PC-3 (cell line): ENCODE results near the gene SYNJ2. TPM values are rescaled to one million over a fixed set of nuclear protein-coding genes. Genes with fewer than 3 reads are reported as not detected.

ENCODE experiments used
- ATAC-seq: fragments of 200-7000 bp; cut with Tn5 transposase; 2 replicates; pipeline ENCODE4 v1.9.1; 2020; ENCODE audit warnings: mild to moderate bottlenecking, moderate library complexity
- BruUV-seq: library from RNA; stranded (reverse); fragments of 400-500 nt; replicated peaks from 2 replicates; lab custom pipeline; 2021; lab: Mats Ljungman, UMichigan
- CTCF ChIA-PET: fragments of 300-600 bp; sonication (Branson Sonifier 250); formaldehyde crosslinking; loops from one replicate; lab custom pipeline; 2022; ENCODE audit warnings: antibody characterized with exemption; lab: Charles Lee
- POLR2A ChIA-PET: fragments of 300-600 bp; sonication (Branson Sonifier 250); formaldehyde crosslinking; loops from one replicate; lab custom pipeline; 2022; ENCODE audit warnings: antibody characterized with exemption; ENCODE audit not compliant: unreplicated experiment; lab: Charles Lee
- DNase-seq: peaks from one replicate; pipeline ENCODE4 v3.0.0-alpha.2; 2015
- H2AFZ ChIP-seq: fragments of 300-600 bp; sonication (generic); 2 replicates; pipeline ENCODE4 v1.6.0; 2016; ENCODE audit warnings: antibody characterized with exemption, low read length
- H3F3A ChIP-seq: fragments of 300-600 bp; sonication (generic); one replicate; pipeline ENCODE4 v1.6.0; 2017; ENCODE audit warnings: antibody characterized with exemption, low read length, control low read depth, mild to moderate bottlenecking; ENCODE audit not compliant: unreplicated experiment
- H3K27ac ChIP-seq: fragments of 300-600 bp; sonication (generic); 2 replicates; pipeline ENCODE4 v1.5.1; 2016; ENCODE audit warnings: mild to moderate bottlenecking, low read length
- H3K27me3 ChIP-seq: fragments of 300-600 bp; sonication (generic); 2 replicates; pipeline ENCODE4 v1.6.1; 2016; ENCODE audit warnings: low read length, mixed read lengths
- H3K36me3 ChIP-seq: fragments of 300-600 bp; sonication (generic); 2 replicates; pipeline ENCODE4 v1.6.1; 2016; ENCODE audit warnings: low read depth, mixed run types, low read length, mixed read lengths
- H3K4me1 ChIP-seq: fragments of 300-600 bp; sonication (generic); 2 replicates; pipeline ENCODE4 v1.5.1; 2016; ENCODE audit warnings: low read length; ENCODE audit not compliant: insufficient read depth
- H3K4me2 ChIP-seq: fragments of 300-600 bp; sonication (generic); 2 replicates; pipeline ENCODE4 v1.6.0; 2016; ENCODE audit warnings: low read length
- H3K4me3 ChIP-seq: fragments of 300-600 bp; sonication (generic); 2 replicates; pipeline ENCODE4 v1.5.1; 2016; ENCODE audit warnings: mild to moderate bottlenecking, low read length, mixed read lengths
- H3K79me2 ChIP-seq: fragments of 300-600 bp; sonication (generic); 2 replicates; pipeline ENCODE4 v1.6.1; 2017; ENCODE audit warnings: low read length, mixed read lengths
- H3K9ac ChIP-seq: fragments of 300-600 bp; sonication (generic); 2 replicates; pipeline ENCODE4 v1.6.0; 2016; ENCODE audit warnings: mild to moderate bottlenecking, low read length
- H3K9me2 ChIP-seq: fragments of 300-600 bp; sonication (generic); replicated peaks from 2 replicates; pipeline ENCODE4 v1.6.1; 2016; ENCODE audit warnings: mixed run types, low read length, mixed read lengths
- H3K9me3 ChIP-seq: fragments of 300-600 bp; sonication (generic); 2 replicates; pipeline ENCODE4 v1.6.1; 2016; ENCODE audit warnings: low read length, mixed read lengths
- H4K20me1 ChIP-seq: fragments of 300-600 bp; sonication (generic); 2 replicates; pipeline ENCODE4 v1.6.1; 2016; ENCODE audit warnings: low read length, mixed read lengths
- CTCF ChIP-seq: fragments of 300-600 bp; sonication (generic); conservative IDR thresholded peaks from 2 replicates; pipeline ENCODE4 v1.5.1; 2017; ENCODE audit warnings: antibody characterized with exemption, low read depth, mild to moderate bottlenecking, low read length
- EZH2 ChIP-seq: fragments of 300-600 bp; sonication (generic); IDR thresholded peaks from one replicate; pipeline ENCODE4 v1.6.1; 2017; ENCODE audit warnings: antibody characterized with exemption, mild to moderate bottlenecking, low read length; ENCODE audit not compliant: unreplicated experiment
- EZH2phosphoT487 ChIP-seq: fragments of 300-600 bp; sonication (generic); IDR thresholded peaks from 2 replicates; pipeline ENCODE4 v1.6.1; 2018; ENCODE audit warnings: mild to moderate bottlenecking, antibody characterized with exemption, low read length, borderline replicate concordance
- intact Hi-C: fragments of 100-400 bp; cut with micrococcal nuclease; formaldehyde crosslinking; loops from 2 replicates; pipeline ENCODE4 v1.9.0; 2023
- total RNA-seq: library from RNA; depleted of rRNA; stranded (reverse); fragments of >200 nt; gene quantifications from 2 replicates; pipeline ENCODE4 v1.2.3, GENCODE V29; 2014

The SYNJ2 gene
- total RNA-seq, 1 experiment from 2014 or later: 21.5 TPM

GRCh38 chr6:158033077-158033750, 51.6 kb downstream of the SYNJ2 start:
- Histone ChIP-seq H3K4me2 (no peak overlapping the region), H3K36me3 (0 out of 2 replicates have a peak, but pooled peaks cover 4% of the 10 kb centered on the region), H3F3A (no peaks in the 10 kb centered on the region), H3K27me3 (no peaks in the 10 kb centered on the region), H3K4me1 (no peaks in the 10 kb centered on the region; the same call in 1 of the 2 replicates), H3K9ac (no peak overlapping the region), H4K20me1 (no peaks in the 10 kb centered on the region), H3K4me3 (no peak overlapping the region), H3K9me3 (no peaks in the 10 kb centered on the region), H3K27ac (no peak overlapping the region), H2AFZ (no peak overlapping the region), H3K9me2 (no peaks in the 10 kb centered on the region), H3K79me2 (no peaks in the 10 kb centered on the region)
- intact Hi-C loops: no loop called here
- no peak for DNase-seq
- TF ChIP-seq EZH2phosphoT487: no peak
- no peak for TF ChIP-seq EZH2
- TF ChIP-seq CTCF: no peak
- no TSS peak for BruUV-seq
- no peak for ATAC-seq
- CTCF ChIA-PET: no interaction called here
- POLR2A ChIA-PET: no interaction called here

GRCh38 chr6:158033751-158034702, 52.4 kb downstream of the SYNJ2 start:
- Histone ChIP-seq H3K79me2 (no peaks in the 10 kb centered on the region), H3K4me2 (no peak overlapping the region), H2AFZ (no peak overlapping the region), H3K4me3 (no peak overlapping the region), H3K4me1 (peaks cover 5% of the 10 kb centered on the region), H3K9ac (no peak overlapping the region), H4K20me1 (no peaks in the 10 kb centered on the region), H3K27ac (no peak overlapping the region), H3F3A (no peaks in the 10 kb centered on the region), H3K36me3 (0 out of 2 replicates have a peak, but pooled peaks cover 4% of the 10 kb centered on the region), H3K9me2 (no peaks in the 10 kb centered on the region), H3K9me3 (no peaks in the 10 kb centered on the region), H3K27me3 (no peaks in the 10 kb centered on the region)
- DNase-seq (no peak), ATAC-seq (no peak)
- CTCF ChIA-PET: no interaction called here
- POLR2A ChIA-PET: no interaction called here
- intact Hi-C loops: no loop called here
- no peak for TF ChIP-seq CTCF
- BruUV-seq: no TSS peak
